ENCODE measurements around the gene ZSWIM4. TPM values are rescaled to one million over a fixed set of nuclear protein-coding genes. Genes with fewer than 3 reads are reported as not detected.
A peak's percentile ranks its signal among the peaks of the same experiment; 100 is the strongest.

Gene ZSWIM4
- total and polyA plus RNA-seq, 2 experiments from 2014 or later = 5.4 to 42.3 TPM

DNA sequence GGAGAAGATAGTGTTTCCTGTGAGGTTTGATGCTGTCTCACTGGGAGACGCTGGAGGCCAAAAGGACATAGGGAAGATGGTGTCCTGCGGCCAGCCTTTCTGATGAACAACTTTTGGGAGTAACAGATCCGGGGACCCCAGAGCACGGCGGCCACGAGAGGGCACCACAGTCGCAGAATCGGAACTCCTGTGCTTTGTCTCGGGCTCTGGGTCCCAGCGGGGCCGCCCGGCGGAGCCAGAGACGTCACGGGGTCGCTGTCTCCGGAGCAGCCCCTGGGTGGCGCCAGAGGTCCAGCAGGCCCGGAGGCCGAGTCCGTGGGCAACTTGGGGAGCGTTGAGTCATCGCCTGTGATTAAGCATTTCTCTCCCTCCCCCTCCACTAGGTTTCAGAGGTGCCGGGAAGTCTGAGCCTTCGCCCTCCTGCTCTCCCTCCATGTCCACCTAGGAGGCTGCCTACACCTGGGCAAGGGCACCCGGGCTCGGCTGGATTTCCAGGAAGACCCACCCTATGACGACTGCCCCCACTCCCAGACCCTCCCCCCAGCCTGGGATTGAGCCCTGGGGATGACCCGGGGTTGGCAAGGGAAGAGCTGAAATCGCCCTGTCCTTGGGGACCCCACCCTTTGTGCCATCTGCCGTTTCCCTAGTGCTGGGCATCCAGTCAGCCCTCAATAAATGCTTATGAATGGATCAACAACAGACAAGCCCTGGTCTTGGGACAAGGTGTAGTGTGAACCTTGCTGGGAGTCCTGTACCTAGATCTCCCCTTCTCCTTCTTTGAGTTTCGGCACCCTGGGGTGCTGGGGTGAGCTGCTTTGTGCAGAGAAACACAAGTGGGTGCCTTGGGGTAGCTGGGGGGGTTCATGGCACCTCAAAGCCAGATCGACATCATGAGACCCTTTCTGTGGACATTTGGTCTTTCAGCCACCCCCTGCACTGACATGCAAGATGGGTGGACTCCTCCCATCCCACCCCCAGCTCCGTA, 85.1 kb downstream of the ZSWIM4 start (continued):
- TF ChIP-seq, protein P1, sequence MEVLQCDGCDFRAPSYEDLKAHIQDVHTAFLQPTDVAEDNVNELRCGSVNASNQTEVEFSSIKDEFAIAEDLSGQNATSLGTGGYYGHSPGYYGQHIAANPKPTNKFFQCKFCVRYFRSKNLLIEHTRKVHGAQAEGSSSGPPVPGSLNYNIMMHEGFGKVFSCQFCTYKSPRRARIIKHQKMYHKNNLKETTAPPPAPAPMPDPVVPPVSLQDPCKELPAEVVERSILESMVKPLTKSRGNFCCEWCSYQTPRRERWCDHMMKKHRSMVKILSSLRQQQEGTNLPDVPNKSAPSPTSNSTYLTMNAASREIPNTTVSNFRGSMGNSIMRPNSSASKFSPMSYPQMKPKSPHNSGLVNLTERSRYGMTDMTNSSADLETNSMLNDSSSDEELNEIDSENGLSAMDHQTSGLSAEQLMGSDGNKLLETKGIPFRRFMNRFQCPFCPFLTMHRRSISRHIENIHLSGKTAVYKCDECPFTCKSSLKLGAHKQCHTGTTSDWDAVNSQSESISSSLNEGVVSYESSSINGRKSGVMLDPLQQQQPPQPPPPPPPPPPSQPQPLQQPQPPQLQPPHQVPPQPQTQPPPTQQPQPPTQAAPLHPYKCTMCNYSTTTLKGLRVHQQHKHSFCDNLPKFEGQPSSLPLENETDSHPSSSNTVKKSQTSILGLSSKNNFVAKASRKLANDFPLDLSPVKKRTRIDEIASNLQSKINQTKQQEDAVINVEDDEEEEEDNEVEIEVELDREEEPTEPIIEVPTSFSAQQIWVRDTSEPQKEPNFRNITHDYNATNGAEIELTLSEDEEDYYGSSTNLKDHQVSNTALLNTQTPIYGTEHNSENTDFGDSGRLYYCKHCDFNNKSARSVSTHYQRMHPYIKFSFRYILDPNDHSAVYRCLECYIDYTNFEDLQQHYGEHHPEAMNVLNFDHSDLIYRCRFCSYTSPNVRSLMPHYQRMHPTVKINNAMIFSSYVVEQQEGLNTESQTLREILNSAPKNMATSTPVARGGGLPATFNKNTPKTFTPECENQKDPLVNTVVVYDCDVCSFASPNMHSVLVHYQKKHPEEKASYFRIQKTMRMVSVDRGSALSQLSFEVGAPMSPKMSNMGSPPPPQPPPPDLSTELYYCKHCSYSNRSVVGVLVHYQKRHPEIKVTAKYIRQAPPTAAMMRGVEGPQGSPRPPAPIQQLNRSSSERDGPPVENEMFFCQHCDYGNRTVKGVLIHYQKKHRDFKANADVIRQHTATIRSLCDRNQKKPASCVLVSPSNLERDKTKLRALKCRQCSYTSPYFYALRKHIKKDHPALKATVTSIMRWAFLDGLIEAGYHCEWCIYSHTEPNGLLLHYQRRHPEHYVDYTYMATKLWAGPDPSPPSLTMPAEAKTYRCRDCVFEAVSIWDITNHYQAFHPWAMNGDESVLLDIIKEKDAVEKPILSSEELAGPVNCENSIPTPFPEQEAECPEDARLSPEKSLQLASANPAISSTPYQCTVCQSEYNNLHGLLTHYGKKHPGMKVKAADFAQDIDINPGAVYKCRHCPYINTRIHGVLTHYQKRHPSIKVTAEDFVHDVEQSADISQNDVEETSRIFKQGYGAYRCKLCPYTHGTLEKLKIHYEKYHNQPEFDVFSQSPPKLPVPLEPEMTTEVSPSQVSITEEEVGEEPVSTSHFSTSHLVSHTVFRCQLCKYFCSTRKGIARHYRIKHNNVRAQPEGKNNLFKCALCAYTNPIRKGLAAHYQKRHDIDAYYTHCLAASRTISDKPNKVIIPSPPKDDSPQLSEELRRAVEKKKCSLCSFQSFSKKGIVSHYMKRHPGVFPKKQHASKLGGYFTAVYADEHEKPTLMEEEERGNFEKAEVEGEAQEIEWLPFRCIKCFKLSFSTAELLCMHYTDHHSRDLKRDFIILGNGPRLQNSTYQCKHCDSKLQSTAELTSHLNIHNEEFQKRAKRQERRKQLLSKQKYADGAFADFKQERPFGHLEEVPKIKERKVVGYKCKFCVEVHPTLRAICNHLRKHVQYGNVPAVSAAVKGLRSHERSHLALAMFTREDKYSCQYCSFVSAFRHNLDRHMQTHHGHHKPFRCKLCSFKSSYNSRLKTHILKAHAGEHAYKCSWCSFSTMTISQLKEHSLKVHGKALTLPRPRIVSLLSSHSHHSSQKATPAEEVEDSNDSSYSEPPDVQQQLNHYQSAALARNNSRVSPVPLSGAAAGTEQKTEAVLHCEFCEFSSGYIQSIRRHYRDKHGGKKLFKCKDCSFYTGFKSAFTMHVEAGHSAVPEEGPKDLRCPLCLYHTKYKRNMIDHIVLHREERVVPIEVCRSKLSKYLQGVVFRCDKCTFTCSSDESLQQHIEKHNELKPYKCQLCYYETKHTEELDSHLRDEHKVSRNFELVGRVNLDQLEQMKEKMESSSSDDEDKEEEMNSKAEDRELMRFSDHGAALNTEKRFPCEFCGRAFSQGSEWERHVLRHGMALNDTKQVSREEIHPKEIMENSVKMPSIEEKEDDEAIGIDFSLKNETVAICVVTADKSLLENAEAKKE (CRISPR knock-in tag; IDR thresholded peaks at IDR 0.05) = no peak
- TF ChIP-seq, protein P2, sequence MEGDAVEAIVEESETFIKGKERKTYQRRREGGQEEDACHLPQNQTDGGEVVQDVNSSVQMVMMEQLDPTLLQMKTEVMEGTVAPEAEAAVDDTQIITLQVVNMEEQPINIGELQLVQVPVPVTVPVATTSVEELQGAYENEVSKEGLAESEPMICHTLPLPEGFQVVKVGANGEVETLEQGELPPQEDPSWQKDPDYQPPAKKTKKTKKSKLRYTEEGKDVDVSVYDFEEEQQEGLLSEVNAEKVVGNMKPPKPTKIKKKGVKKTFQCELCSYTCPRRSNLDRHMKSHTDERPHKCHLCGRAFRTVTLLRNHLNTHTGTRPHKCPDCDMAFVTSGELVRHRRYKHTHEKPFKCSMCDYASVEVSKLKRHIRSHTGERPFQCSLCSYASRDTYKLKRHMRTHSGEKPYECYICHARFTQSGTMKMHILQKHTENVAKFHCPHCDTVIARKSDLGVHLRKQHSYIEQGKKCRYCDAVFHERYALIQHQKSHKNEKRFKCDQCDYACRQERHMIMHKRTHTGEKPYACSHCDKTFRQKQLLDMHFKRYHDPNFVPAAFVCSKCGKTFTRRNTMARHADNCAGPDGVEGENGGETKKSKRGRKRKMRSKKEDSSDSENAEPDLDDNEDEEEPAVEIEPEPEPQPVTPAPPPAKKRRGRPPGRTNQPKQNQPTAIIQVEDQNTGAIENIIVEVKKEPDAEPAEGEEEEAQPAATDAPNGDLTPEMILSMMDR (conservative IDR thresholded peaks at IDR 0.05; ENCODE audit: low read depth in 2 of 2) = peak; percentile 86 to 98
- TF ChIP-seq NANOG (IDR thresholded peaks at IDR 0.05; ENCODE audit: borderline replicate concordance) = no peak
- TF ChIP-seq, protein P3, sequence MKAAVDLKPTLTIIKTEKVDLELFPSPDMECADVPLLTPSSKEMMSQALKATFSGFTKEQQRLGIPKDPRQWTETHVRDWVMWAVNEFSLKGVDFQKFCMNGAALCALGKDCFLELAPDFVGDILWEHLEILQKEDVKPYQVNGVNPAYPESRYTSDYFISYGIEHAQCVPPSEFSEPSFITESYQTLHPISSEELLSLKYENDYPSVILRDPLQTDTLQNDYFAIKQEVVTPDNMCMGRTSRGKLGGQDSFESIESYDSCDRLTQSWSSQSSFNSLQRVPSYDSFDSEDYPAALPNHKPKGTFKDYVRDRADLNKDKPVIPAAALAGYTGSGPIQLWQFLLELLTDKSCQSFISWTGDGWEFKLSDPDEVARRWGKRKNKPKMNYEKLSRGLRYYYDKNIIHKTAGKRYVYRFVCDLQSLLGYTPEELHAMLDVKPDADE (IDR thresholded peaks at IDR 0.05) = no peak
- TF ChIP-seq POLR2AphosphoS5 (IDR thresholded peaks at IDR 0.05; ENCODE audit: low read depth) = no peak
- TF ChIP-seq CREB1 (CRISPR knock-in tag; IDR thresholded peaks at IDR 0.05; ENCODE audit: low read depth) = peak; percentile 91
- no peak for TF ChIP-seq EZH2phosphoT487 (IDR thresholded peaks at IDR 0.05; ENCODE audit: unreplicated experiment)
- TF ChIP-seq EZH2 (IDR thresholded peaks at IDR 0.05; ENCODE audit: low read depth, unreplicated experiment) = no peak
- no peak for TF ChIP-seq JUNB (IDR thresholded peaks at IDR 0.05; ENCODE audit: unreplicated experiment)

All from GM23338 (cell line).